GM06990 (cell line): ENCODE data around the gene PRR7.

Experiments
- DNase-seq: peaks from one replicate; pipeline ENCODE4 v3.0.0-alpha.2; 2011; ENCODE audit not compliant: insufficient read length; ENCODE audit errors: extremely low read depth
- H3K27me3 ChIP-seq: replicated peaks from 2 replicates; pipeline ENCODE4 v1.6.0; 2011; ENCODE audit warnings: low read length; ENCODE audit not compliant: control insufficient read depth, insufficient read depth
- H3K36me3 ChIP-seq: 2 replicates; pipeline ENCODE4 v1.5.1; 2011; ENCODE audit warnings: low read length; ENCODE audit not compliant: control insufficient read depth, insufficient read depth
- H3K4me3 ChIP-seq: replicated peaks from 2 replicates; pipeline ENCODE4 v1.5.1; 2011; ENCODE audit warnings: low read depth, mild to moderate bottlenecking, control low read depth, low read length
- CTCF ChIP-seq: IDR thresholded peaks from 2 replicates; pipeline ENCODE4 v1.5.1; 2011; ENCODE audit warnings: low read length, control low read depth, mild to moderate bottlenecking, inconsistent platforms; ENCODE audit not compliant: insufficient read depth, poor library complexity, severe bottlenecking

Gene PRR7

GRCh38 chr5:177497292-177498012 lies 50.8 kb downstream of the PRR7 start, which contains the start of gene PDLIM7:
PDLIM7 (minus strand) TSS chr5:177497604; CDS start chr5:177496512, 1,092 bp downstream.
- DNase-seq = peak; percentile 98

GRCh38 chr5:177498013-177498787 lies 51.6 kb downstream of the PRR7 start:
- Histone ChIP-seq H3K27me3 (peaks cover 2% of the 10 kb centered on the region), H3K36me3 (peaks cover 4% of the 10 kb centered on the region), H3K4me3 (peak overlapping the region; percentile 62)
- TF ChIP-seq CTCF = no peak
- no peak for DNase-seq

More at GRCh38 chr5:177497292-177498012, 50.8 kb downstream of the PRR7 start, which contains the start of gene PDLIM7:
- Histone ChIP-seq H3K4me3 (peak within 1 kb of the TSS; percentile 62), H3K27me3 (peaks cover 2% of the 10 kb centered on the region), H3K36me3 (no peaks in the 10 kb centered on the region)
- TF ChIP-seq CTCF = no peak

- TF ChIP-seq CTCF = no peak
- H3K36me3 ChIP-seq = peaks cover 14% of the 10 kb centered on the region
- peaks cover 2% of the 10 kb centered on the region for H3K27me3 ChIP-seq
- no peak overlapping the region for H3K4me3 ChIP-seq
- no peak for DNase-seq
These were observed 53.2 kb downstream of the PRR7 start for GRCh38 chr5:177499842-177500241.

GRCh38 chr5:177500685-177501522 lies 54.3 kb downstream of the PRR7 start:
- Histone ChIP-seq H3K4me3 (no peak overlapping the region), H3K36me3 (peaks cover 18% of the 10 kb centered on the region), H3K27me3 (peaks cover 2% of the 10 kb centered on the region)
- DNase-seq = no peak
- TF ChIP-seq CTCF = peak; percentile 95

GRCh38 chr5:177501874-177502678 lies 55.5 kb downstream of the PRR7 start:
- Histone ChIP-seq H3K36me3 (peaks cover 18% of the 10 kb centered on the region), H3K27me3 (peaks cover 2% of the 10 kb centered on the region), H3K4me3 (no peak overlapping the region)
- TF ChIP-seq CTCF = no peak
- no peak for DNase-seq
